ACHN (cell line): ENCODE data around the gene ASS1.
"Not testable (repeated sequence)": the region's sequence is repeated elsewhere in the genome, so short reads cannot be mapped to it uniquely, and the experiment has no call there.

Experiments used
- DNase-seq: peaks from one replicate; pipeline ENCODE4 v3.0.0-alpha.2; 2015
- in situ Hi-C: cut with HindIII; loops from 2 replicates; pipeline ENCODE4 v1.10.0; 2017; ENCODE audit warnings: low sequenced_read_pairs, low pct_ligation_motif_present, low pct_unique_long_range_greater_than_20kb

The ASS1 gene

DNA sequence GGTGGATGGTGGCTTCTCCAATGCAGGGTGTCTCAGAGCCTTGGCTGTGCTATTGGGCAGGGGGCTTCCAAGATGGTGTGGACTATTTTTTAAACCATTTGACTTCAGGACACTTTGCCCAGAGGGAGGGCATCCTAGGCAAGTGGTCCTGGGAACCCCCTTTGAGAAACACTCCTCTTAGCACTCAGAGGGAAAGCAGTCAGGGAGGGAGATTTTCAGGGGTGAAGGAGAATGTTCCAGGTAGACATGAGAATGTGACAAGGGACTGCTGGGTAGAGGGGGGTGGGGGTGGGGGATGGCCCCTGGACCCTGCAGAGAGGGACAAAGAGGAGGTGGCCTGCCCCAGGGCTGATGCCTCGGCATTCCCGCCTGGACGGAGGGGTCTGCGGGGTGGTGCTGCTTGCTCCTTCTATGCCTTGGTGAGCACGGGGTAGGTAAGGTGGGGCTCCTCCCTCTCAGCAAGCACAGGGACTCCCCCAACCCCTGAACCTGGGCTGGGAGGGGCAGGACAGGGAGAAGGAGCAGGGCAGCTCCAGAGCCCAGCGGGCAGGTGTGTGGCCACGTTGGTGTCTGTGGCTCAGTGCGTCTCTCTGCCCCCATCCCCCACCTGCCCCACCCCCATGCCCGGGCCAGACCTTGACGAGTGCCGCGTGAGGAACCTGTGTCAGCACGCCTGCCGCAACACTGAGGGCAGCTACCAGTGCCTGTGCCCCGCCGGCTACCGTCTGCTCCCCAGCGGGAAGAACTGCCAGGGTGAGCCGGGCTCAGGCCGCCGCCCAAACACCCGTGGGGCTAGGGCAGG is 13.8 kb upstream of the ASS1 start:
- no peak for DNase-seq
- in situ Hi-C loops: no loop called here

- in situ Hi-C loops: no loop called here
- DNase-seq: no peak
Measured at GRCh38 chr9:130431536-130432303, 13.0 kb upstream of the ASS1 start.

DNA sequence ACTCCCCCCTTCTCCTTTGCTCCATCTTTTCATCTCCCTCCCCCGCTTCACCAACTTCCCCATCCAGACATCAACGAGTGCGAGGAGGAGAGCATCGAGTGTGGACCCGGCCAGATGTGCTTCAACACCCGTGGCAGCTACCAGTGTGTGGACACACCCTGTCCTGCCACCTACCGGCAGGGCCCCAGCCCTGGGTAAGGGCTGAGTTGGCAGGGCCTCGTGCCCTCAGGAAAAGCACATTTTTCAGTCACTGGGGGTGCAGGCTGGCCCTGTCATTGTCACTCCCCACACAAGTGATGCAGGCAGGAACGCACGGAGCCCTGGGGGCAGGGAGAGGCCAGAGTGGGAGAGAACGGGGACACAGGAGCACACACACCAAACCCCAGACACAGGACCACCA is 12.4 kb upstream of the ASS1 start:
- in situ Hi-C loops: no loop called here
- no peak for DNase-seq

GRCh38 chr9:130432796-130433167 is 12.0 kb upstream of the ASS1 start:
- no peak for DNase-seq
- in situ Hi-C loops: no loop called here

GRCh38 chr9:130433168-130433946 is 11.4 kb upstream of the ASS1 start:
- in situ Hi-C loops: no loop called here
- peak; percentile 28 for DNase-seq

DNA sequence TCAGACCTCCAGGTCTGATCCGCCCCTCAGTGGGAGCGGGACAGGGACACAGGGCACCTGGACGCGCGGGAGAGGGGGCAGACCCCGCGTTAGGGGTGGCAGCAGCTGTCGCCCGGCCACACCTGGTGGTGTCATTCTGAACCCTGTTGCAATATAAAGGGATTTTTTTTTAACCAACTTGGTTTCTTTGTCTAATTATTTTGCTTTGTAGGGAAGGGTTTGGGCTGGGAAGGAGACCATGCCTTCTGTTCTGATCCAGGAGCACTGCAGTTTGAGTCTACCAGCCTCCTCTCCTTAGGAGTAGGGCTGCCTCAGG is 10.9 kb upstream of the ASS1 start:
- in situ Hi-C loops: no loop called here
- DNase-seq: no peak

DNA sequence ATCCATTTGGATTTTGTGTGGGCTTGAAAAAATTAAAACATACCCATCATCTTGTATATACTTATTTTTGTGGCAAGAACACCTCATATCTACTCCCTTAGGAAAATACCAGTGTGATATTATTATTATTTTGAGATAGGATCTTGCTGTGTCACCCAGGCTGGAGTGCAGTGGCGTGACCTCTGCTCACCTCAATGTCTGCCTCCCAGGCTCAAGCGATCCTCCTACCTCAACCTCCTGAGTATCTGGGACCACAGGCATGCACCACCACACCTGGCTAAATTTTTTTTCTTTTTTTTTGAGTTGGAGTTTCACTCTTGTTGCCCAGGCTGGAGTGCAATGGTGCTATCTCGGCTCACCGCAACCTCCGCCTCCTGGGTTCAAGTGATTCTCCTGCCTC is 10.1 kb upstream of the ASS1 start:
- DNase-seq, in situ Hi-C loops: not testable (repeated sequence)

- no peak for DNase-seq
- in situ Hi-C loops: no loop called here
Measured at GRCh38 chr9:130437011-130437789, 7.6 kb upstream of the ASS1 start.

GRCh38 chr9:130438382-130438981 is 6.3 kb upstream of the ASS1 start:
- no peak for DNase-seq
- in situ Hi-C loops: no loop called here

GRCh38 chr9:130441031-130441430 is 3.7 kb upstream of the ASS1 start:
- in situ Hi-C loops: no loop called here
- no peak for DNase-seq

GRCh38 chr9:130442746-130443455 is 1.9 kb upstream of the ASS1 start:
- in situ Hi-C loops: no loop called here
- no peak for DNase-seq

DNA sequence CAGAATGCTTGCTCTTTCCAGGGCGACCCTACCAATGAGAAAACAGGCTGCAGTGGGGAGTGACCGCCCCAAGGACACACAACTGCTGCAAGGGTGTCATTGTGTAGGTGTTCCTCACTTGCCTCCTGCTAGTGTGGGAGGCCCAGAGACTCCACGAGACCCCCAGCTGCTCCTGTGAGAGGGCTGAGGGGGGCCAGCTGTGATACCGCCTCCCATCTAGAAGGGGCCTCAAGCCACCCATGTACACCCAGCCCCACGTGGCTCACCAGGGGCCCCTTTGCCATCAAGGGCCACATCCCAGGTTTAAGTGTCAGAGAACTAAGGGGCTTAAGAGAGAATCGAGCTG is 1.3 kb upstream of the ASS1 start:
- in situ Hi-C loops: no loop called here
- no peak for DNase-seq

- in situ Hi-C loops: no loop called here
- no peak for DNase-seq
Measured at GRCh38 chr9:130443840-130444492, 795 bp upstream of the ASS1 start.

GRCh38 chr9:130445268-130445983 is 665 bp downstream of the ASS1 start:
- DNase-seq: peak; percentile 8
- in situ Hi-C loops: no loop called here

GRCh38 chr9:130446101-130446861 is 1.5 kb downstream of the ASS1 start:
- DNase-seq: peak; percentile 61
- in situ Hi-C loops: no loop called here

- DNase-seq: no peak
- in situ Hi-C loops: no loop called here
Measured at GRCh38 chr9:130447193-130447816, 2.5 kb downstream of the ASS1 start.
